GM12801 (cell line): ENCODE results near the gene CCND2.

Experiments
- TF ChIP-seq, protein P1 (sequence below): IDR thresholded peaks from one replicate; pipeline ENCODE4 v1.5.1; 2011; ENCODE audit warnings: control low read depth; ENCODE audit not compliant: insufficient read length; ENCODE audit errors: extremely low read depth

CCND2 gene

DNA sequence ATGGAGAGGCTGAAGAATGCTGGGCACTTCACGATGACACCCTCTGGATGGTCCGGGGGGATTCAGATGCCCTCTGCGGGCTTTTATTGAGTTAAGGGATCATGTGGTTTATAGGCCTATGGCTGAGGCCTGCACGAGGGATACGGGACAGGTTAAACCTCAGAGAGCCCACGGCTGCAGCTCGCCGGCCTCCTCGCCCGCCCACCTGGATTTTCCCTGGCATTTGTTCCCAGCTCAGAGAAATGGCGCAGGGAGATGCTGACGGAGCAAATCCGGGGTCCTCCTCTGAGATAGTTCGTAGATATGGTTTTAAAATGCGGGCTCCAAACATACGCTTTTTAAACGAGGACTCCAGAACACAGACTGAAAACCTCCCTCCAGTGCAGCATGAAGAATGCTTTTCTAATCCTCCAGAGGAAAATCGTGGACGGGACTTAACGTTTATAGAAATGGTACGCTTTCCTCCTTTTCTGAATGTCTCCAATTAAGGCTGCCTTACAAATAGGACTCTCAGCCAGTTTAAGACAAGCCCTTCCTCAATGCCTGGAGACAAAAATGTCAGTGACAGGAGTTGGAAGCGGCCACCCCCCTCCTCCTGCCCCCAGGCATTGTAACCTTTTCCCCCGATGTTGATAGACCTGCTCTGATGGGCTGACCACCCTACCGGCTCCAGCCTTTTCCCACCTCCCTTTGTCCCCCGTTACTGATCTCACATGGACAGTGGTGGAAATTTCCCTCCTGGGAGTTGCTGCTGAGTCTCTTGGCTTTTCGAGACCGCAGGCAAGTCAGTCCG lies 16.6 kb downstream of the CCND2 start:
- TF ChIP-seq, protein P1, sequence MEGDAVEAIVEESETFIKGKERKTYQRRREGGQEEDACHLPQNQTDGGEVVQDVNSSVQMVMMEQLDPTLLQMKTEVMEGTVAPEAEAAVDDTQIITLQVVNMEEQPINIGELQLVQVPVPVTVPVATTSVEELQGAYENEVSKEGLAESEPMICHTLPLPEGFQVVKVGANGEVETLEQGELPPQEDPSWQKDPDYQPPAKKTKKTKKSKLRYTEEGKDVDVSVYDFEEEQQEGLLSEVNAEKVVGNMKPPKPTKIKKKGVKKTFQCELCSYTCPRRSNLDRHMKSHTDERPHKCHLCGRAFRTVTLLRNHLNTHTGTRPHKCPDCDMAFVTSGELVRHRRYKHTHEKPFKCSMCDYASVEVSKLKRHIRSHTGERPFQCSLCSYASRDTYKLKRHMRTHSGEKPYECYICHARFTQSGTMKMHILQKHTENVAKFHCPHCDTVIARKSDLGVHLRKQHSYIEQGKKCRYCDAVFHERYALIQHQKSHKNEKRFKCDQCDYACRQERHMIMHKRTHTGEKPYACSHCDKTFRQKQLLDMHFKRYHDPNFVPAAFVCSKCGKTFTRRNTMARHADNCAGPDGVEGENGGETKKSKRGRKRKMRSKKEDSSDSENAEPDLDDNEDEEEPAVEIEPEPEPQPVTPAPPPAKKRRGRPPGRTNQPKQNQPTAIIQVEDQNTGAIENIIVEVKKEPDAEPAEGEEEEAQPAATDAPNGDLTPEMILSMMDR, result no peak

DNA sequence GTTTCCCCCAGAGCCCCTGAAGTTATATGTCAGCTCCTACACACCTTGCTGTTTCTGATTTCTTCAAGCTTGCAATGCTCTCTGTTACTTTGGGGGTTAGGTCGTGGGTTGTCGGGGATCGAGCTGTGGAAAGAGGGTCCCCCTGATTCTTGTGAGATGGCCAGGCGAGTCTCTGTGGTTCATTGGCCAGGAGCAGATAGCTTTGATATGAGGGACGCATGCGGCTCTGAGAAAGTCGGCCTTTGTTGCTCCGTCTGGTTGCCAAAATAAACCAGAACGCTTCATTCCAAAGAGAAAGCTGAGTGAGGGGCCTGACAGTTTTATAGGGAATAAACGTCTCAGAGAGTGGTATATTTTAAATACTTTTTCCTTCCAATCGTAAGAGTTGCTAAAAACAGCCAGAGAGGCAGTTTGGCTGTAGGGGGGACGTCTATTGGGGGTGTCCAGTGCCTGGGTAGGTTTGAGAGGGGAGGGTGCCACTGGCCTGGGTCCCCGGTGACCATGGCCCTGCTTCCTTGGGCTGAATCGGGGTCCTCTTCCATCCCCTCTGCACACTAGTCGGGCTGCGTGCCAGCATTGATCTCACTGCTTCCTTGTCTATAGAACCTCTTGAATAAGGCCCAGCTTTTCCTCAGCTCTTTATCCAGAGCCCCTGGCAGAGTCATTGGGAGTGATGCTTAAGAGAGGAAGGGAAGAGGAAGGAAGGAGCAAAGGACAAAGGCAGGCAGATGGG lies 18.9 kb downstream of the CCND2 start:
- TF ChIP-seq, protein P1, result no peak

DNA sequence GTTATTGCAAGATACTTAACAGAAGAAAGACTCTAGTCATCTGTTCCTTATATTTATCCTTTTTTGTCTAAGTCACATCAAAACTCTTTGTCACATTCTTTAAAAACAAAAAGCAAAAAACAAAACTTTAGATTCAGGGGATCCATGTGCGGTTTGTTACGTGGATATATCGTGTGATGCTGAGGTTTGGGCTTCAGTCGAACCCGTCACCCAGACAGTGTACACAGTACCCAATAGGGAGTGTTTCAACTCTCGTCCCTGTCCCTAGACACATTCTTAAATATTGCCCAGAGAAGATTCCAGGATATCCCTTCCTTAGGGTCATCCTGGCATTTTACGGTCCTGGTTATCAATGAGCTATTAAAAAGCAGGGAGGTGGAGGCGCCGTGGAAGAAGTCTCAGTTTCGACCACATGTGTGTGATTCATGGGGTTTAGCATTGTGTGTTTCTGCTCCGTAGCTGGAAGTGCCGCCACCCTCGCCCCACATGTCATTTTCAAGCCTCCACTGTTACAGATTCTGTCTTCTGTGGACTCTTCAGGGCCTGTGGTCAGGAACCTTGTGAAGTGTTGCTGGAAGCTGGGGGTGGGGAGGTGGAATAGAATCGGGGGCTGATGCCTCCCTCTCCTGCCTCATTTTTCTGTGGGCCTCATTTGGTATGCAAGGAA lies 19.9 kb downstream of the CCND2 start:
- TF ChIP-seq, protein P1, result no peak

DNA sequence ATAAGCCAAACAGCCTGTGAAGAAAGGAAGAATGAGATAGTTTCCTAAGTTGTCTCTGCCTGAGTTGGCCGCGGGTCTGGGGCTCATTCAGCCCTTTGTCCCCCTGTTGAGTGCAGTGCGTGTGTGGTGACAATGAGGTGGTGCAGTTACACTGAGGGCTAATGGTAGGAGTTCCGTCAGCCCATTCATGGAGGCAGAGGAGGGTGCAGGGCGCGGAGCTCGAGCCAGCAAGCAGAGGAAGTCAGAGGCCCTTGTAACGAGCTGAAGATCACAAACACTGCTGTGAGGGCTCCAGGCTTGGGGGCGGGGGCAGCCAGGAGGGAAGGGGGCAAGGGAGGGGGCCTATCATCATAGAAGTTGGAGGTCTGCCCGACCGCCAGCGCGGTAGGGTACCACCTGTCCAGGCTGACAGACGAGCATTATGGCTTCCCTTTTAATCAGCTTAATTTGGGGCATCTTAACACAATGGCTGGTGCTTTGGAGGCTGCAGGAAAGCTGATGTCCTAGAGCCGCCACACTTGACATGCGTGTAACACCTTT lies 20.5 kb downstream of the CCND2 start:
- TF ChIP-seq, protein P1, result no peak

DNA sequence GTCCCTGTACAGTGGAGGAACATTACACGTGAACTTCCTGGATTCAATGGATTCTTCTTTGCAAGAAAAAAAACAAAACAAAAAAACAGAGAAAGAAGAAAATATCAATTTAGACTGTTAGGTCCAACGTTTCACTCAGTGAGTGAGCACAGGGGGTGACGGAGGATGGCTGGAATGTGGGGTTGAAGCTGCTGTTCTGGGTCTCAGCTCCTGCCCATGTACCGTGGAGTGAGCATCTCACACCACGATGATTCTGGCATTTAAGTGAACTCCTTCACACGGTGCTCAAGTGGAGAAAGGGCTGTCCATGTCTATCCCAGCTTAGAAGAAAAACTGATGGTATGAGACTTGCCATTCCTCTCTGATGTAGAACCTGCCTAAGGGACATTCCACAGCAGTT lies 23.2 kb downstream of the CCND2 start:
- TF ChIP-seq, protein P1, result no peak

DNA sequence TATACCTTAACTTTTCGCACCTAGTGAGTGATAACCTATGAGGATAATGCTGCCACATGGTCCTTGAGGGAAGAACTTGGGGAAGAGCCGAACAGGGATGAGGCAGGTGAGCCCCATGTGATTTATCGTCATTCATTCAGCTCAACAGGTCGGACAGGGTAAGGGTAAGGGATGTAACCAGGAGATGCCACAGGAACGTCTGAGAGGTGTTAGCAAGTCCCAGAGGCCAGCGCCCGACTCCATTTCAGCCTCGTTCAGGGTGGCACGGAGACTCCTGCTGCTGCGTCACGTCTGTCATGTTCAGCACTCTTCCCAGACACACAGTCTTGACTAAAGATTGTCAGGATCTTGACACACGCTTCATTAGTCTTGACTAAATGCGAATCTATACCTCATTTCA lies 24.1 kb downstream of the CCND2 start:
- TF ChIP-seq, protein P1, result no peak

DNA sequence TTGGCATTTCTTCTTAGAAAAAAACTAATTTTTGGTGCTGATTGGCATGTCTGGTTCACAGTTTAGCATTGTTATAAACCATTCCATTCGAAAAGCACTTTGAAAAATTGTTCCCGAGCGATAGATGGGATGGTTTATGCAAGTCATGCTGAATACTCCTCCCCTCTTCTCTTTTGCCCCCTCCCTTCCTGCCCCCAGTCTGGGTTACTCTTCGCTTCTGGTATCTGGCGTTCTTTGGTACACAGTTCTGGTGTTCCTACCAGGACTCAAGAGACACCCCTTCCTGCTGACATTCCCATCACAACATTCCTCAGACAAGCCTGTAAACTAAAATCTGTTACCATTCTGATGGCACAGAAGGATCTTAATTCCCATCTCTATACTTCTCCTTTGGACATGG lies 27.3 kb downstream of the CCND2 start:
- TF ChIP-seq, protein P1, result no peak
